ENCODE results near the gene KLF6.

- TF ChIP-seq POLR2AphosphoS5 (IDR thresholded peaks at IDR 0.05; ENCODE audit: low read depth) (no peak), EZH2phosphoT487 (IDR thresholded peaks at IDR 0.05; ENCODE audit: unreplicated experiment) (no peak), NANOG (IDR thresholded peaks at IDR 0.05; ENCODE audit: borderline replicate concordance) (no peak), EZH2 (IDR thresholded peaks at IDR 0.05; ENCODE audit: low read depth, unreplicated experiment) (no peak), CREB1 (CRISPR knock-in tag; IDR thresholded peaks at IDR 0.05; ENCODE audit: low read depth) (no peak), STAT1 (IDR thresholded peaks at IDR 0.05; ENCODE audit: unreplicated experiment) (no peak)
- TF ChIP-seq, protein P1, sequence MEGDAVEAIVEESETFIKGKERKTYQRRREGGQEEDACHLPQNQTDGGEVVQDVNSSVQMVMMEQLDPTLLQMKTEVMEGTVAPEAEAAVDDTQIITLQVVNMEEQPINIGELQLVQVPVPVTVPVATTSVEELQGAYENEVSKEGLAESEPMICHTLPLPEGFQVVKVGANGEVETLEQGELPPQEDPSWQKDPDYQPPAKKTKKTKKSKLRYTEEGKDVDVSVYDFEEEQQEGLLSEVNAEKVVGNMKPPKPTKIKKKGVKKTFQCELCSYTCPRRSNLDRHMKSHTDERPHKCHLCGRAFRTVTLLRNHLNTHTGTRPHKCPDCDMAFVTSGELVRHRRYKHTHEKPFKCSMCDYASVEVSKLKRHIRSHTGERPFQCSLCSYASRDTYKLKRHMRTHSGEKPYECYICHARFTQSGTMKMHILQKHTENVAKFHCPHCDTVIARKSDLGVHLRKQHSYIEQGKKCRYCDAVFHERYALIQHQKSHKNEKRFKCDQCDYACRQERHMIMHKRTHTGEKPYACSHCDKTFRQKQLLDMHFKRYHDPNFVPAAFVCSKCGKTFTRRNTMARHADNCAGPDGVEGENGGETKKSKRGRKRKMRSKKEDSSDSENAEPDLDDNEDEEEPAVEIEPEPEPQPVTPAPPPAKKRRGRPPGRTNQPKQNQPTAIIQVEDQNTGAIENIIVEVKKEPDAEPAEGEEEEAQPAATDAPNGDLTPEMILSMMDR (conservative IDR thresholded peaks at IDR 0.05; ENCODE audit: low read depth in 2 of 2), result no peak
- TF ChIP-seq, protein P2, sequence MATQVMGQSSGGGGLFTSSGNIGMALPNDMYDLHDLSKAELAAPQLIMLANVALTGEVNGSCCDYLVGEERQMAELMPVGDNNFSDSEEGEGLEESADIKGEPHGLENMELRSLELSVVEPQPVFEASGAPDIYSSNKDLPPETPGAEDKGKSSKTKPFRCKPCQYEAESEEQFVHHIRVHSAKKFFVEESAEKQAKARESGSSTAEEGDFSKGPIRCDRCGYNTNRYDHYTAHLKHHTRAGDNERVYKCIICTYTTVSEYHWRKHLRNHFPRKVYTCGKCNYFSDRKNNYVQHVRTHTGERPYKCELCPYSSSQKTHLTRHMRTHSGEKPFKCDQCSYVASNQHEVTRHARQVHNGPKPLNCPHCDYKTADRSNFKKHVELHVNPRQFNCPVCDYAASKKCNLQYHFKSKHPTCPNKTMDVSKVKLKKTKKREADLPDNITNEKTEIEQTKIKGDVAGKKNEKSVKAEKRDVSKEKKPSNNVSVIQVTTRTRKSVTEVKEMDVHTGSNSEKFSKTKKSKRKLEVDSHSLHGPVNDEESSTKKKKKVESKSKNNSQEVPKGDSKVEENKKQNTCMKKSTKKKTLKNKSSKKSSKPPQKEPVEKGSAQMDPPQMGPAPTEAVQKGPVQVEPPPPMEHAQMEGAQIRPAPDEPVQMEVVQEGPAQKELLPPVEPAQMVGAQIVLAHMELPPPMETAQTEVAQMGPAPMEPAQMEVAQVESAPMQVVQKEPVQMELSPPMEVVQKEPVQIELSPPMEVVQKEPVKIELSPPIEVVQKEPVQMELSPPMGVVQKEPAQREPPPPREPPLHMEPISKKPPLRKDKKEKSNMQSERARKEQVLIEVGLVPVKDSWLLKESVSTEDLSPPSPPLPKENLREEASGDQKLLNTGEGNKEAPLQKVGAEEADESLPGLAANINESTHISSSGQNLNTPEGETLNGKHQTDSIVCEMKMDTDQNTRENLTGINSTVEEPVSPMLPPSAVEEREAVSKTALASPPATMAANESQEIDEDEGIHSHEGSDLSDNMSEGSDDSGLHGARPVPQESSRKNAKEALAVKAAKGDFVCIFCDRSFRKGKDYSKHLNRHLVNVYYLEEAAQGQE (IDR thresholded peaks at IDR 0.05; ENCODE audit: unreplicated experiment), result no peak
- TF ChIP-seq, protein P3, sequence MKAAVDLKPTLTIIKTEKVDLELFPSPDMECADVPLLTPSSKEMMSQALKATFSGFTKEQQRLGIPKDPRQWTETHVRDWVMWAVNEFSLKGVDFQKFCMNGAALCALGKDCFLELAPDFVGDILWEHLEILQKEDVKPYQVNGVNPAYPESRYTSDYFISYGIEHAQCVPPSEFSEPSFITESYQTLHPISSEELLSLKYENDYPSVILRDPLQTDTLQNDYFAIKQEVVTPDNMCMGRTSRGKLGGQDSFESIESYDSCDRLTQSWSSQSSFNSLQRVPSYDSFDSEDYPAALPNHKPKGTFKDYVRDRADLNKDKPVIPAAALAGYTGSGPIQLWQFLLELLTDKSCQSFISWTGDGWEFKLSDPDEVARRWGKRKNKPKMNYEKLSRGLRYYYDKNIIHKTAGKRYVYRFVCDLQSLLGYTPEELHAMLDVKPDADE (IDR thresholded peaks at IDR 0.05), result no peak
- TF ChIP-seq, protein P4, sequence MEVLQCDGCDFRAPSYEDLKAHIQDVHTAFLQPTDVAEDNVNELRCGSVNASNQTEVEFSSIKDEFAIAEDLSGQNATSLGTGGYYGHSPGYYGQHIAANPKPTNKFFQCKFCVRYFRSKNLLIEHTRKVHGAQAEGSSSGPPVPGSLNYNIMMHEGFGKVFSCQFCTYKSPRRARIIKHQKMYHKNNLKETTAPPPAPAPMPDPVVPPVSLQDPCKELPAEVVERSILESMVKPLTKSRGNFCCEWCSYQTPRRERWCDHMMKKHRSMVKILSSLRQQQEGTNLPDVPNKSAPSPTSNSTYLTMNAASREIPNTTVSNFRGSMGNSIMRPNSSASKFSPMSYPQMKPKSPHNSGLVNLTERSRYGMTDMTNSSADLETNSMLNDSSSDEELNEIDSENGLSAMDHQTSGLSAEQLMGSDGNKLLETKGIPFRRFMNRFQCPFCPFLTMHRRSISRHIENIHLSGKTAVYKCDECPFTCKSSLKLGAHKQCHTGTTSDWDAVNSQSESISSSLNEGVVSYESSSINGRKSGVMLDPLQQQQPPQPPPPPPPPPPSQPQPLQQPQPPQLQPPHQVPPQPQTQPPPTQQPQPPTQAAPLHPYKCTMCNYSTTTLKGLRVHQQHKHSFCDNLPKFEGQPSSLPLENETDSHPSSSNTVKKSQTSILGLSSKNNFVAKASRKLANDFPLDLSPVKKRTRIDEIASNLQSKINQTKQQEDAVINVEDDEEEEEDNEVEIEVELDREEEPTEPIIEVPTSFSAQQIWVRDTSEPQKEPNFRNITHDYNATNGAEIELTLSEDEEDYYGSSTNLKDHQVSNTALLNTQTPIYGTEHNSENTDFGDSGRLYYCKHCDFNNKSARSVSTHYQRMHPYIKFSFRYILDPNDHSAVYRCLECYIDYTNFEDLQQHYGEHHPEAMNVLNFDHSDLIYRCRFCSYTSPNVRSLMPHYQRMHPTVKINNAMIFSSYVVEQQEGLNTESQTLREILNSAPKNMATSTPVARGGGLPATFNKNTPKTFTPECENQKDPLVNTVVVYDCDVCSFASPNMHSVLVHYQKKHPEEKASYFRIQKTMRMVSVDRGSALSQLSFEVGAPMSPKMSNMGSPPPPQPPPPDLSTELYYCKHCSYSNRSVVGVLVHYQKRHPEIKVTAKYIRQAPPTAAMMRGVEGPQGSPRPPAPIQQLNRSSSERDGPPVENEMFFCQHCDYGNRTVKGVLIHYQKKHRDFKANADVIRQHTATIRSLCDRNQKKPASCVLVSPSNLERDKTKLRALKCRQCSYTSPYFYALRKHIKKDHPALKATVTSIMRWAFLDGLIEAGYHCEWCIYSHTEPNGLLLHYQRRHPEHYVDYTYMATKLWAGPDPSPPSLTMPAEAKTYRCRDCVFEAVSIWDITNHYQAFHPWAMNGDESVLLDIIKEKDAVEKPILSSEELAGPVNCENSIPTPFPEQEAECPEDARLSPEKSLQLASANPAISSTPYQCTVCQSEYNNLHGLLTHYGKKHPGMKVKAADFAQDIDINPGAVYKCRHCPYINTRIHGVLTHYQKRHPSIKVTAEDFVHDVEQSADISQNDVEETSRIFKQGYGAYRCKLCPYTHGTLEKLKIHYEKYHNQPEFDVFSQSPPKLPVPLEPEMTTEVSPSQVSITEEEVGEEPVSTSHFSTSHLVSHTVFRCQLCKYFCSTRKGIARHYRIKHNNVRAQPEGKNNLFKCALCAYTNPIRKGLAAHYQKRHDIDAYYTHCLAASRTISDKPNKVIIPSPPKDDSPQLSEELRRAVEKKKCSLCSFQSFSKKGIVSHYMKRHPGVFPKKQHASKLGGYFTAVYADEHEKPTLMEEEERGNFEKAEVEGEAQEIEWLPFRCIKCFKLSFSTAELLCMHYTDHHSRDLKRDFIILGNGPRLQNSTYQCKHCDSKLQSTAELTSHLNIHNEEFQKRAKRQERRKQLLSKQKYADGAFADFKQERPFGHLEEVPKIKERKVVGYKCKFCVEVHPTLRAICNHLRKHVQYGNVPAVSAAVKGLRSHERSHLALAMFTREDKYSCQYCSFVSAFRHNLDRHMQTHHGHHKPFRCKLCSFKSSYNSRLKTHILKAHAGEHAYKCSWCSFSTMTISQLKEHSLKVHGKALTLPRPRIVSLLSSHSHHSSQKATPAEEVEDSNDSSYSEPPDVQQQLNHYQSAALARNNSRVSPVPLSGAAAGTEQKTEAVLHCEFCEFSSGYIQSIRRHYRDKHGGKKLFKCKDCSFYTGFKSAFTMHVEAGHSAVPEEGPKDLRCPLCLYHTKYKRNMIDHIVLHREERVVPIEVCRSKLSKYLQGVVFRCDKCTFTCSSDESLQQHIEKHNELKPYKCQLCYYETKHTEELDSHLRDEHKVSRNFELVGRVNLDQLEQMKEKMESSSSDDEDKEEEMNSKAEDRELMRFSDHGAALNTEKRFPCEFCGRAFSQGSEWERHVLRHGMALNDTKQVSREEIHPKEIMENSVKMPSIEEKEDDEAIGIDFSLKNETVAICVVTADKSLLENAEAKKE (CRISPR knock-in tag; IDR thresholded peaks at IDR 0.05), result no peak
These were observed 56.4 kb downstream of the KLF6 start for GRCh38 chr10:3728563-3728962.
